ENCODE results near the gene TSPAN3.

DNA sequence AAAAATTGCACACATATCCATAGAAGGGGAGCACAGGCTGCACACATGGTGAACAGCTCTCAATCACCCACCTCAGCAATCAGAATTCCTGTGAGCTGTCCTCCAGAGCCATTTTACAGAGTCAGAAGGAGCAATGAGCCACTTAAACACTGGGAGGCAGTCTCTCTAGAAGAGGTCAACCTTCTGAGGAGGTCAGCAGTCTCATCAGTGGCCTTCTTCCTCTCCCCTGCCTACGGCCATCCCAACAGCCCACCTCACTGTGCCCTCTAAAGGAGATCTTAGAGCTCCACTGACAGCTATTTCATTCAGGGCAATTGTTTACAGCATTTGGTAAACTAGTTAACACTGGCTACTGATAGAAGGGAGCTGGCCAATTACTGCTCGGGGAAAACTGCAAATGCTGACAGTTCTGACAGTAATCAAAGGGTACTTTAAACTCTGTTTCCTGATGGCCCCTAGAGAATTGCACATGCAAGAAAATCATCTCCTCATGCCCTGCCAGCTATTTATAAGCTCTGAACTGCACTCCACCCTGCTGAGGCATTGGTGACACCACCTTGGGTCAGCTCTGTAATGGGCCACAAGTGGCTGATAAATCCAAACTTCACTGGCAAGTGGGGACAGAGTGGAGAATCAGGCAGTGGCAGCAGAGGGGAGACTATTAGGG is 42.1 kb upstream of the TSPAN3 start:
- no peak for TF ChIP-seq TAF1 (IDR thresholded peaks at IDR 0.05; ENCODE audit: borderline replicate concordance, low read depth, low read length)
- TF ChIP-seq POLR2A (IDR thresholded peaks at IDR 0.05; ENCODE audit: low read depth, low read length), result no peak

Measured in GM12892 (cell line).